ENCODE measurements around the gene TMCC1.
"Not testable (repeated sequence)": the region's sequence is repeated elsewhere in the genome, so short reads cannot be mapped to it uniquely, and the experiment has no call there.

The TMCC1 gene

DNA sequence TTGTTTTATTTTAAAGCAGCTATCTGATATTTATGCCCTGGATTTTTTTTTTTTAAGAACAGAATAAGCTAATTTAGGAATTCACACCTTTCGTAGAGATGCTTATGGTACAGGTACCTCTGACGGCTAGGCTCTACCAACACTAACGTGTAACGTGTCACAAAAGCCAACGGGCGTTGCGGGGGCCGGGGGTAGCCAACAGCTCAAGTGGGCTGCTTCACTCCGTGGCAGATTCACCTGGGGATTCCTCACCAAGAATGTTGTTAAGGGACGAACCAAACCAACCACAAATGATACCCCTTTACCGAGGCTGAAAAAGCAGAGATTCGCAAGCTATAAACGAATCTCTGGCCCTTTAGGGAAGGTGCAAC is 1.0 kb downstream of the TMCC1 start:
- DNase-seq (ENCODE audit: low read depth), result peak; percentile 2

- DNase-seq (ENCODE audit: low read depth), result no peak
Measured at GRCh38 chr3:129890891-129891290, 2.6 kb downstream of the TMCC1 start.

DNA sequence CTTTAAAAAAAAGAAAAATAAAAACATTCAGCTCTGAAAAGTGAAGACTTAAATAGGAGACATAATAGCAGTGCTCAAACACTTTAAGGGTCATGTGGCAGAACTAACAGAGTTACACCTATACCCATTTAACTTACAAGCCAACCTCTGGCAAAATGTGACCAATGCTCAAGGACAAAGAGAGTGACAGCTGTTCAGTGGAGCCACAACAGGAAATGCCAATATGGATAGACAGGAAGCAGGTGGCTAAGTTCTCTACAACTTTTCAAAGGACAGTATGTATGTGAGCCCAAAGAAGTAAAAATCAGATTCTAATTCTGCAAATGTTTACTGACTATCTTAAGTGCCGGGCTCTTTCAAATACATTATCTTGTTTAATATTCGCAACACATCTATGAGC is 3.4 kb downstream of the TMCC1 start:
- DNase-seq (ENCODE audit: low read depth), result no peak

DNA sequence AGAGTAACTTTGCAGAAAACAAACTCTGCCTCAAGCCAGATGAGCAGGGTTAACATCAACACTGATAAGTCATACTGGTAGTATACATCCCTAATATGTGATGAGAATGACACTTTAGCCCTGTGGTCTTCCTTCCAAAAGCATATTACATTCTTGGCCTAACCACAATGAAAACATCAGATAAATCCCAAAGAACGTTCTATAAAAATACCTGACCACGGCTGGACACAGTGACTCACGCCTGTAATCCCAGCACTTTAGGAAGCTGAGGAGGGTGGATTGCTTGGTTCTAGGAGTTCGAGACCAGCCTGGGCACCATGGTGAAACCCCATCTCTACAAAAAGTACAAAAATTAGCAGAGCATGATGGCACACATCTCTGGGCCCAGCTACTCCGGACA is 4.7 kb downstream of the TMCC1 start:
- DNase-seq (ENCODE audit: low read depth), result no peak

DNA sequence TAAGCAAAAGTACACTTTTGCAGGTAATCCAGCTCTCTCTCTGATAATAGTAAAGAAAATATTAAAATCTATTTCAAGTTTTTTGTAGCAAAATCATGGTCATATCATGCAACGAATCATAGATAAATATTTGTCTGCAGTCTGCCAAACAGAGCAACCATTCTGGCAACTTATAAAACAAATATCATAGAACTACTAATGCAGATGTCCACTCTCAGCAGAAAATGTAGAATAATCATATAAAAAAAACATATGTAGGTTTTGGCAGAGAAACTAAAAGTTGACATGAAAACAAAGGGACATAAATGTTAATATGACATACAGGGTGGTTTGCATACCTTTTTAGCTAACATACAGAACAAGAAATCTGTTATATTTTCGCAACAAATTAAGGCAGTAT is 12.2 kb downstream of the TMCC1 start:
- no peak for DNase-seq (ENCODE audit: low read depth)

DNA sequence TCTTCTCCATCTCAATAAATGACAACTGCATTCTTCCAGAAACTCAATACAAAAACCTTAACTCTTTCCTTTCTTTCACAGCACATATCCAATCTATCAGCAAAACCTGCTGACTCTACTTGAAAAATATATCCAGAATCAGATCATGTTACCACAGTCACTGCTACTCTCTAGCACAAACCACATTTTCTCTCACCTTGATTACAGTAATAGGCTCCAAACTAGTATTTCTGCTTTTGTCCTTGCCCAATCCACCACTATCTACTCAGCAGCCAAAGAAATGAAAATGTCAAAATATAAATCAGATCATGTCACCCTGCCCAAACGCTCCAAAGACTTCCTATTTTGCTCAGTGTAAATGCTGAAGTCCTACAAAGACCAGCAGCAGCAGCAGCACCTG is 15.2 kb downstream of the TMCC1 start:
- no peak for DNase-seq (ENCODE audit: low read depth)

DNA sequence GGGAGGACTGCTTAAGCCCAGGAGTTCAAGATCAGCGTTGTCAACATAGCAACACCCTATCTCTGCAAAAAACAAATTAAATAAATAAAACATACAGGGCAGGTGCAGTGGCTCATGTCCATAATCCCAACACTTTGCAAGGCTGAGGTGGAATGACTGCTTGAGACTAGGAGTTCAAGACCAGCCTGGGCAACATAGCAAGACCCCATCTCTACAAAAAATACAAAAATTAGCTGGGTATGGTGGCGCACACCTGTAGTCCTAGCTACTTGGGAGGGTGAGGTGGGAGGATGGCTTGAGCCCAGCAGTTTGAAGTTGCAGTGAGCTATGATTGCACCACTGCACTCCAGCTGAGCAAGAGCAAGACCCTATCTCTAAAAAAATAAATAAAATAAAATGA is 19.0 kb downstream of the TMCC1 start:
- not testable (repeated sequence) for DNase-seq (ENCODE audit: low read depth)

DNA sequence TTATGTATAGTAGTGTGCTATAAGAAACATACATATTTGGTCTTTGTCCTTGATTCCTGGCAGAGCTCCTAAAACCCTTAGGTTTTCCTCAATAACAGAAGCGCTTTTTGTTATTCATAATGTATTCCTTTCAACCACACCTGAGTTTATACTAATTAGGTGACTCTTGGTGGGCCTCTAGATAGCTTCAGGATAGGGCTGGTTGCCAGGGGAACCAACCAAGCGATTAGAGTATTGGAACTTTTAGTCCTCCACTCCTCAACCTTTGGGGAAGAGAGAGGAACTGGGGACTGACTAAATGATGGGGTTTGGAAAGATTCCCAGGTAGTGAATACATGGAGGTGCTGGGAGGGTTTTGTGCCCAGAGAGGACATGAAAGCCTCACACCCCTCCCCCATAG is 24.6 kb downstream of the TMCC1 start:
- DNase-seq (ENCODE audit: low read depth), result no peak

- no peak for DNase-seq (ENCODE audit: low read depth)
Measured at GRCh38 chr3:129867506-129868124, 25.9 kb downstream of the TMCC1 start.

DNA sequence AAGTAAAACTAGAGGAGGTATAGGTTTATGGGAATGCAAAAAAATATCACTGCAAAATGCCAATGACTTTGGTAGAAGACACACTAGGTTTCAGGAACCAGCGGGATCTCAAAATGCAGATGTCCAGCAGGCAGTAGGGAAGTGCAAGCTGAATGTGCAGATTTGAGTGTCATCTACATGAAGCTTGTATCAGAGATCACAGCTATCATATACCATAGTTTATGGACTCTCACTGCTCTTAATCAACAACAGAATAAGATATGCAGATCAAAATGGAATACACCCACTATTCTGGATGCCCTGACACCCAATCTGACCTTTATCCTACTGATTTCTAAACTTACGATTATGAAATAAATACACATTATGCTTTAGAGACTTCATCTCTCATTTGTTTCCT is 27.7 kb downstream of the TMCC1 start:
- no peak for DNase-seq (ENCODE audit: low read depth)

DNA sequence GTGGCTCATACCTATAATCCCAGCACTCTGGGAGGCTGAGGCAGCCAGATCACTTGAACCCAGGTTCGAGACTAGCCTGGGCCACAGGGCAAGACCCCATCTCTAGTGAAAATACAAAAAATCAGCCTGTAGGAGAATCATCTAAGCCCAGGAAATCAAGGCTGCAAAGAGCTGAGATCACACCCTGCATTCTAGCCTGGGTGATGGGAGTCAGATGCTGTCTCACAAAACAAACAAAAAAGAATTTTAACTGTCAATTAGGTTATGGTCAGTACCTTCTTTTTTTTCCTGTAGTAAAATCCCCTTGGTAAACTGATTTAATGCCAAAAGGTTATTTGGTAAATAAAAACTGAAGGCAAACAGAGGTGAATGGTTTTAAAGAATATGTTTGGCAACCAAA is 29.0 kb downstream of the TMCC1 start:
- no peak for DNase-seq (ENCODE audit: low read depth)

DNA sequence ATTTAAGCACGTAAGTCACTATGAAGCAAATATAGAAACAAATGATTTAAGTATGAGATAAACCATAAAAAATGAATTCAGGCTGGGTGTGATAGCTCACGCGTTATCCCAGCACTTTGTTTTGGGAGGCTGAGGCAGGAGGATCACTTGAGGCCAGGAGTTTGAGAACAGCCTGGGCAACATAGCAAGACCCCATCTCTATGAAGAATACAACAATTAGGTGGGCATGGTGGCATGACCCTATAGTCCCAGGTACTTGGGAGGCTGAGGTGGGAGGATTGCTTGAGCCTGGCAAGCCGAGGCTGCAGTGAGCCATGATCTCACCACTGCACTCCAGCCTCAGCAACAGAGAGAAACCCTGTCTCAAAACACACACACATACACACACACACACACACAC is 34.2 kb downstream of the TMCC1 start:
- no peak for DNase-seq (ENCODE audit: low read depth)

DNA sequence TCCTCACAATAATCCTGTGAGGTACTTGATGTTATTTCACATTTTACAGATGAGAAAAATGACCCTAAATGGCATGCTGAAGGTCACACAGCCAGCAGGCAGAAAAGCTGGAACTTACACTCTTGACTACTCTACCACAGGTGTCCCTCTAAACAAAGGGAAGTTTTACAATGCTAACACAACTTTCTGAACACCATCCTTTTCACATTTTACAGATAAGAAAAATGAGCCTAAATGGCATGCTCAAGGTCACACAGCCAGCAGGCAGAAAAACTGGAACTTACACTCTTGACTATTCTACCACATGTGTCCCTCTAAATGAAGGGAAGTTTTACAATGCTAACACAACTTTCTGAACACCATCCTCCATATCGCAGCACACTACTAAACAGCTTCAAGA is 35.6 kb downstream of the TMCC1 start:
- DNase-seq (ENCODE audit: low read depth), result no peak

DNA sequence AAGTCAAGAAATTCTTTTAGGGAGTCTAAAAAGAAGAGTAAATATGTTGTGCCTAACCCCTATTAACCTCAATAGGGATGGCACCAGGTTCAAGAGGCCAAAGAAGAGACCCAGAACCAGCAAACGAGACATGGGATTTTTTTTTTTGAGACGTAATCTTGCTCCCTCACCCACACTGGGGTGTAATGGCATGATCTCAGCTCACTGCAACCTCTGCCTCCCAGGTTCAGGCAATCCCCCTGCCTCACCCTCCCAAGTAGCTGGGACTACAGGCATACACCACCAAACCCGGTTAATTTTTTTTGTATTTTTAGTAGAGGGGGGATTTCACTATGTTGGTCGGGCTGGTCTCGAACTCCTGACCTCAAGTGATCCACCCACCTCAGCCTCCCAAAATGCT is 36.7 kb downstream of the TMCC1 start:
- not testable (repeated sequence) for DNase-seq (ENCODE audit: low read depth)

DNA sequence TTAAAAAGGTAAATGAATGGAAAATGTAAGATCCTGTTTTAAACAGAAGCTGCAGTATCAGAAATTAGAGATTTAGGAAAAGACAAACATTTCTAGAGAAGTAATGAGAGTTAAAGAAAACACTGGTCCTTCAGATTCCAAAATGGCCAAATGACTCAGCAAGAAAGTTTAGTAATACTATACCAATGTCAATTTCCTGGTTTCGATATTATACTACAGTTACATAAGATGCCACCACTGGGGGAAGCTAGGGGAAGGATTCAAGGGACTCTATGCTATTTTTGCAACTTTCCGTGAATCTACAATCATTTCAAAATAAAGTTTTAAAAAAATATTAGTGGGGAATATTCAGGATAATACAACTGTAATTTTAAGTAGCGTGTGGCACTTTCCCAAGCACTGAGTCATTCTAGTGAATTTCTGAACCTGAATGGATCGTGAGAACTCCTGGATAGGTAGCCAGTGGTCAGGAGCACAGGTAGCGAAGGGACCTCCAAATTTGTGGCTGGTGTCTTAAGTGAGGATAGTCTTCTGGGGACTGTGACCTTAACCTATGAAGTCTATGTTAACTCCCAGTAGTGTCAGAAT is 37.6 kb downstream of the TMCC1 start:
- DNase-seq (ENCODE audit: low read depth), result no peak

GRCh38 chr3:129855170-129855831 is 38.2 kb downstream of the TMCC1 start:
- DNase-seq (ENCODE audit: low read depth), result no peak

GRCh38 chr3:129854460-129854859 is 39.1 kb downstream of the TMCC1 start:
- DNase-seq (ENCODE audit: low read depth), result no peak

- DNase-seq (ENCODE audit: low read depth), result no peak
Measured at GRCh38 chr3:129845956-129846355, 47.6 kb downstream of the TMCC1 start.

DNA sequence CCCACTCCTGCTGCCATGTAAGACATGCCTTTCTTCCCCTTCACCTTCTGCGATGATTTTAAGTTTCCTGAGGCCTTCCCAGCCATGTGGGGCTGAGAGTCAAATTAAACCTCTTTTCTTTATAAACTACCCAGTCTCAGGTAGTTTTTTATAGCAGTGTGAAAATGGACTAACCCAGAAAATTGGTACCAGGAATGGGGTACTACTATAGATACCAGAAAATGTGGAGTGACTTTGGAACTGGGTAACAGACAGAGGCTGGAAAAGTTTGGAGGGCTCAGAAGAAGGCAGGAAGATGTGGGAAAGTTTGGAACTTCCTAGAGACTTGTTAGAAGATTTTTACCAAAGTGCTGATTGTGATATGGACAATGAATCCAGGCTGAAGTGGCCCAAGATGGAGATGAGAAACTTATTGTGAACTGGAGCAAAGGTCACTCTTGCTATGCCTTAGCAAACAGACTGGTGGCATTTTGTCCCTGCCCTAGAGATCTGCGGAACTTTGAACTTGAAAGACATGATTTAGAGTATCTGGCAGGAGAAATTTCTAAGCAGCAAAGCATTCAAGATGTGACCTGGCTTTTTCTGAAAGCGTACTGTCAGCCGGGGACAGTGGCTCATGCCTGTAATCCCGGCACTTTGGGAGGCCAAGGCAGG is 52.7 kb downstream of the TMCC1 start:
- DNase-seq (ENCODE audit: low read depth), result no peak

DNA sequence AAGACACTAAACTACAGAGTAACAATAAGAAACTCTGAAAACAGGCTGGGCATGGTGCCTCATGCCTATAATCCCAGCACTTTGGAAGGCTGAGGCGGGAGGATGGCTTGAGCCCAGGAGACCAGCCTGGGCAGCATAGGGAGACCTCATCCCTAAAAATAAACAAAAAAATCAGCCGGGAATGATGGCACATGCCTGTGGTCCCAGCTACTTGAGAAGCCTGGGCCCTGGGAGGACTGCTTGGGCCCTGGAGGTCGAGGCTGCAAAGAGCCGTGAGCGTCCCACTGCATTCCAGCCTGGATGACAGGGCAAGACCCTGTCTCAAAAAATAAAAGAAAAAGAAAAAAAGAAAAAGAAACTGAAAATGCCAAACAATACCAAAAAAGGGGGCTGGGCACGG is 55.4 kb downstream of the TMCC1 start:
- no peak for DNase-seq (ENCODE audit: low read depth)

- DNase-seq (ENCODE audit: low read depth), result no peak
Measured at GRCh38 chr3:129837065-129837642, 56.4 kb downstream of the TMCC1 start.

- no peak for DNase-seq (ENCODE audit: low read depth)
Measured at GRCh38 chr3:129836381-129837064, 57.0 kb downstream of the TMCC1 start.

All from activated T-cell treated with anti-CD3 and anti-CD28 coated beads for 48 hours (primary cell).